MM.1S (cell line): ENCODE results near the gene CABP2.

ENCODE experiments used
- DNase-seq: peaks from one replicate; pipeline ENCODE4 v3.0.0-alpha.2; 2015
- H2AFZ ChIP-seq: fragments of 300-600 bp; sonication (generic); 2 replicates; pipeline ENCODE4 v1.6.0; 2016; ENCODE audit warnings: antibody characterized with exemption, low read length
- H3F3A ChIP-seq: fragments of 300-600 bp; sonication (generic); 2 replicates; pipeline ENCODE4 v1.6.1; 2016; ENCODE audit warnings: mild to moderate bottlenecking, antibody characterized with exemption, low read length, moderate library complexity, mixed read lengths; ENCODE audit not compliant: insufficient read depth
- H3K27ac ChIP-seq: fragments of 300-600 bp; sonication (generic); 2 replicates; pipeline ENCODE4 v1.5.1; 2016; ENCODE audit warnings: mild to moderate bottlenecking, low read length
- H3K27me3 ChIP-seq: fragments of 300-600 bp; sonication (generic); replicated peaks from 2 replicates; pipeline ENCODE4 v1.6.0; 2016; ENCODE audit warnings: low read length; ENCODE audit not compliant: insufficient read depth
- H3K36me3 ChIP-seq: fragments of 300-600 bp; sonication (generic); replicated peaks from 2 replicates; pipeline ENCODE4 v1.6.1; 2016; ENCODE audit warnings: mild to moderate bottlenecking, low read length, mixed read lengths; ENCODE audit not compliant: insufficient read depth
- H3K4me1 ChIP-seq: fragments of 300-600 bp; sonication (generic); 2 replicates; pipeline ENCODE4 v1.6.1; 2016; ENCODE audit warnings: low read length, mixed read lengths
- H3K4me2 ChIP-seq: fragments of 300-600 bp; sonication (generic); 2 replicates; pipeline ENCODE4 v1.6.0; 2016; ENCODE audit warnings: low read depth, low read length
- H3K4me3 ChIP-seq: fragments of 300-600 bp; sonication (generic); 2 replicates; pipeline ENCODE4 v1.5.1; 2016; ENCODE audit warnings: low read length, mixed read lengths
- H3K79me2 ChIP-seq: fragments of 300-600 bp; sonication (generic); 2 replicates; pipeline ENCODE4 v1.6.1; 2016; ENCODE audit warnings: mixed run types, low read length, mixed read lengths
- H3K9ac ChIP-seq: fragments of 300-600 bp; sonication (generic); 2 replicates; pipeline ENCODE4 v1.6.1; 2016; ENCODE audit warnings: low read length, mixed read lengths
- H3K9me2 ChIP-seq: fragments of 300-600 bp; sonication (generic); replicated peaks from 2 replicates; pipeline ENCODE4 v1.6.1; 2016; ENCODE audit warnings: mild to moderate bottlenecking, low read length, mixed read lengths; ENCODE audit not compliant: insufficient read depth
- H3K9me3 ChIP-seq: fragments of 300-600 bp; sonication (generic); replicated peaks from 2 replicates; pipeline ENCODE4 v1.6.1; 2016; ENCODE audit warnings: mild to moderate bottlenecking, low read length, mixed read lengths; ENCODE audit not compliant: insufficient read depth
- H4K20me1 ChIP-seq: fragments of 300-600 bp; sonication (generic); 2 replicates; pipeline ENCODE4 v1.6.1; 2016; ENCODE audit warnings: mild to moderate bottlenecking, low read length, moderate library complexity, mixed read lengths; ENCODE audit not compliant: insufficient read depth
- EZH2 ChIP-seq: fragments of 300-600 bp; sonication (generic); optimal IDR thresholded peaks from 2 replicates; pipeline ENCODE3; 2017; ENCODE audit warnings: low read depth, mild to moderate bottlenecking, antibody characterized with exemption, low read length, mixed read lengths
- EZH2phosphoT487 ChIP-seq: fragments of 300-600 bp; sonication (generic); IDR thresholded peaks from 2 replicates; pipeline ENCODE4 v1.6.1; 2018; ENCODE audit warnings: antibody characterized with exemption, low read length
- TF ChIP-seq, protein P1 (sequence below): fragments of 300-600 bp; sonication (generic); IDR thresholded peaks from 2 replicates; pipeline ENCODE4 v1.5.1; 2016; ENCODE audit warnings: antibody characterized with exemption, low read length, mixed read lengths

The CABP2 gene

DNA sequence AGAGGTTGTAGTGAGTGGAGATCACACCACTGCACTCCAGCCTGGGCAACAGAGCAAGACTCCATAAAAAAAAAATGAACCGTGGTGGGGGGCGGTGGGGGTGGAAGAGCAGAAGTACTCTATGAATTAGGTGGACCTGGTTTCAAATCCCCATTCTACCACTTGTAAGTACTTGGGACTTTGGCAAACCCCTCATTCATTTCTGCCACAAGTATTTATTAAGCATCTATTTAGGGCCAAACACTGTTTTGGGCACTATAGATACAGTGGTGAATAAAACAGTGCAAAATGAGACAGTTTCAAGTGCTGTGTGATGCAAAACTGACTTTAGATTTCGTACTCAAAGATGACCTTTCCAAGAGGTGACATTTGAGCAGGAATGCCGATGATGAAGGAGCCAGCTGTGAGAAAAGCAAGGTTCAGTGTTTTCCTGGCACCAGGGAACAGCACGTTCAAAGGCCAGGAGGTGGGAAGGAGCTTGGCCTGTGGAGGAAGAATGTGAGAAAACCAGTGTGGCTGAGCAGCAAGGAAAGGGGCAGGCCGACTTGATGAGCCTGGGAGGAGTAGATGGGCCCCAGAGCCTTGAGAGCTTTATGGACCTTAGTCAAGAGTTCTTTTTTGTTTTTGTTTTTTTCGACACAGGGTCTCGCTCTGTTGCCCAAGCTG lies 52.8 kb downstream of the CABP2 start:
- no peak for DNase-seq
- no peaks in the 10 kb centered on the region for H3F3A ChIP-seq
- H4K20me1 ChIP-seq: no peaks in the 10 kb centered on the region
- H3K4me1 ChIP-seq: peaks cover 5% of the 10 kb centered on the region
- no peaks in the 10 kb centered on the region for H3K9me2 ChIP-seq
- no peak for TF ChIP-seq EZH2
- no peak for TF ChIP-seq EZH2phosphoT487
- TF ChIP-seq, protein P1, sequence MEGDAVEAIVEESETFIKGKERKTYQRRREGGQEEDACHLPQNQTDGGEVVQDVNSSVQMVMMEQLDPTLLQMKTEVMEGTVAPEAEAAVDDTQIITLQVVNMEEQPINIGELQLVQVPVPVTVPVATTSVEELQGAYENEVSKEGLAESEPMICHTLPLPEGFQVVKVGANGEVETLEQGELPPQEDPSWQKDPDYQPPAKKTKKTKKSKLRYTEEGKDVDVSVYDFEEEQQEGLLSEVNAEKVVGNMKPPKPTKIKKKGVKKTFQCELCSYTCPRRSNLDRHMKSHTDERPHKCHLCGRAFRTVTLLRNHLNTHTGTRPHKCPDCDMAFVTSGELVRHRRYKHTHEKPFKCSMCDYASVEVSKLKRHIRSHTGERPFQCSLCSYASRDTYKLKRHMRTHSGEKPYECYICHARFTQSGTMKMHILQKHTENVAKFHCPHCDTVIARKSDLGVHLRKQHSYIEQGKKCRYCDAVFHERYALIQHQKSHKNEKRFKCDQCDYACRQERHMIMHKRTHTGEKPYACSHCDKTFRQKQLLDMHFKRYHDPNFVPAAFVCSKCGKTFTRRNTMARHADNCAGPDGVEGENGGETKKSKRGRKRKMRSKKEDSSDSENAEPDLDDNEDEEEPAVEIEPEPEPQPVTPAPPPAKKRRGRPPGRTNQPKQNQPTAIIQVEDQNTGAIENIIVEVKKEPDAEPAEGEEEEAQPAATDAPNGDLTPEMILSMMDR: no peak
- H3K9ac ChIP-seq: no peak overlapping the region
- no peaks in the 10 kb centered on the region for H3K36me3 ChIP-seq
- H3K4me2 ChIP-seq: no peak overlapping the region
- no peak overlapping the region for H3K4me3 ChIP-seq
- H3K9me3 ChIP-seq: no peaks in the 10 kb centered on the region
- H2AFZ ChIP-seq: no peak overlapping the region
- peaks cover 9% of the 10 kb centered on the region for H3K27me3 ChIP-seq
- no peak overlapping the region for H3K27ac ChIP-seq
- H3K79me2 ChIP-seq: peaks cover 3% of the 10 kb centered on the region; the same call in 1 of the 2 replicates

DNA sequence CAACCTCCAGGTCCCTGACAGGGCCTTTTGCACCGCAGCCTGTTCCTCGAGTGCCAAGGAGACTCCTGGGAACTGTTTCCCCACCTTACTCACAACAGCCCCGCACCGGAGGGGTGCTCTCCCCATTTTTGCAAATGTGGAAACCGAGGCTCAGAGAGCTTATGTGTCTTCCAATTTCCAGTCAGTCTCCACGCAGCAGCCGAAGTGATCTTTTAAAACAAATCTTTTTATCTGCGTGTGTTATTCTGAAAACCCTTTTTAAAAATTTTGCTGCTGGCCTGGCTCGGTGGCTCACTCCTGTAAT lies 53.8 kb downstream of the CABP2 start:
- H3K4me1 ChIP-seq: peaks cover 5% of the 10 kb centered on the region
- no peak for DNase-seq
- peak overlapping the region; percentile 80 for H3K9ac ChIP-seq

More for the DNA sequence above, 53.8 kb downstream of the CABP2 start:
- Histone ChIP-seq H2AFZ (peak overlapping the region; percentile 100), H3K27ac (no peak overlapping the region; the same call in 1 of the 2 replicates), H3K27me3 (peaks cover 5% of the 10 kb centered on the region), H3K9me3 (no peaks in the 10 kb centered on the region), H3K79me2 (peaks cover 11% of the 10 kb centered on the region), H3F3A (no peaks in the 10 kb centered on the region), H3K9me2 (no peaks in the 10 kb centered on the region), H3K36me3 (no peaks in the 10 kb centered on the region), H4K20me1 (no peaks in the 10 kb centered on the region), H3K4me2 (peak overlapping the region; percentile 100), H3K4me3 (peak overlapping the region; percentile 99)
- TF ChIP-seq EZH2 (no peak), EZH2phosphoT487 (no peak)
- TF ChIP-seq, protein P1: no peak
